LNCAP (cell line): ENCODE results near the gene CEP85.

Experiments
- CTCF ChIP-seq: fragments of 450-650 bp; IDR thresholded peaks from 2 replicates; pipeline ENCODE4 v1.5.1; 2017; ENCODE audit warnings: mild to moderate bottlenecking

Gene CEP85

GRCh38 chr1:26280333-26281042, 46.5 kb downstream of the CEP85 start:
- no peak for TF ChIP-seq CTCF

GRCh38 chr1:26281091-26281958, 47.3 kb downstream of the CEP85 start:
- TF ChIP-seq CTCF, result no peak

GRCh38 chr1:26281971-26282370, 48.0 kb downstream of the CEP85 start:
- no peak for TF ChIP-seq CTCF

- no peak for TF ChIP-seq CTCF
Observed at GRCh38 chr1:26282401-26282918, 48.5 kb downstream of the CEP85 start.

- no peak for TF ChIP-seq CTCF
Observed at GRCh38 chr1:26283279-26283853, 49.4 kb downstream of the CEP85 start.

- TF ChIP-seq CTCF, result no peak
Observed at GRCh38 chr1:26283871-26284596, 50.0 kb downstream of the CEP85 start.
